Measurements from ENCODE around the gene LPCAT3.

LPCAT3 gene

GRCh38 chr12:7021956-7022355, 3.7 kb upstream of the LPCAT3 start:
- Histone ChIP-seq H3K18ac (ENCODE audit: low read length) (no peak overlapping the region), H3K4ac (ENCODE audit: low read length) (no peak overlapping the region), H2BK5ac (ENCODE audit: low read length) (no peak overlapping the region), H3K9me3 (replicated peaks in 1 of 2; ENCODE audit: control insufficient read depth in 2 of 2, insufficient read depth in 1 of 2, low read depth in 1 of 2, low read length in 2 of 2) (no peaks in the 10 kb centered on the region), H4K91ac (ENCODE audit: low read depth, low read length, poor library complexity) (no peak overlapping the region), H2BK120ac (ENCODE audit: low read depth, low read length) (no peak overlapping the region), H3K27ac (replicated peaks; ENCODE audit: low read length) (no peak overlapping the region), H3K27me3 (ENCODE audit: control insufficient read depth in 3 of 3, insufficient read depth in 3 of 3, low read depth in 1 of 3, low read length in 3 of 3) (peaks cover 0 to 6% (median 0%) of the 10 kb centered on the region in 3 experiments), H3K4me3 (ENCODE audit: low read length in 2 of 2) (no peak overlapping the region), H2AFZ (ENCODE audit: low read length) (no peak overlapping the region), H3K79me1 (ENCODE audit: low read depth, low read length) (peaks cover 5% of the 10 kb centered on the region), H2AK5ac (ENCODE audit: low read depth, low read length) (no peak overlapping the region), H2BK12ac (ENCODE audit: low read length) (no peak overlapping the region), H3K14ac (ENCODE audit: low read length) (no peak overlapping the region), H3K4me1 (ENCODE audit: control insufficient read depth in 2 of 2, insufficient read depth in 1 of 2, low read depth in 1 of 2, low read length in 2 of 2) (peaks cover 6 to 11% of the 10 kb centered on the region in 2 donors), H3K23ac (ENCODE audit: low read depth, low read length, poor library complexity) (no peak overlapping the region), H4K8ac (ENCODE audit: low read depth, low read length) (no peak overlapping the region), H3K36me3 (replicated peaks in 1 of 2; ENCODE audit: control insufficient read depth in 2 of 2, insufficient read depth in 2 of 2, low read length in 2 of 2) (no peaks in the 10 kb centered on the region), H3K4me2 (ENCODE audit: insufficient read depth, low read length, poor library complexity, severe bottlenecking) (no peak overlapping the region), H3K9ac (ENCODE audit: low read depth, low read length, poor library complexity) (no peak overlapping the region), H2BK15ac (ENCODE audit: low read length) (no peak overlapping the region)
- WGBS, 2 donors (ENCODE audit: extremely low coverage in 2 of 2, insufficient read length in 2 of 2, insufficient replicate concordance in 1 of 2): no CpG with 5 or more reads among the region's 5 CpGs
- no peak for DNase-seq (ENCODE audit: low spot score)

GRCh38 chr12:7019043-7019569, 830 bp upstream of the LPCAT3 start:
- no peak overlapping the region for H3K4ac ChIP-seq (ENCODE audit: low read length)
- no peak overlapping the region for H2BK120ac ChIP-seq (ENCODE audit: low read depth, low read length)
- no peaks in the 10 kb centered on the region for H3K9me3 ChIP-seq (replicated peaks in 1 of 2; ENCODE audit: control insufficient read depth in 2 of 2, insufficient read depth in 1 of 2, low read depth in 1 of 2, low read length in 2 of 2)
- peaks cover 5% of the 10 kb centered on the region for H3K79me1 ChIP-seq (ENCODE audit: low read depth, low read length)
- no peak overlapping the region for H4K91ac ChIP-seq (ENCODE audit: low read depth, low read length, poor library complexity)
- no peak overlapping the region for H3K9ac ChIP-seq (ENCODE audit: low read depth, low read length, poor library complexity)
- H2AFZ ChIP-seq (ENCODE audit: low read length): peak overlapping the region; percentile 97
- H3K14ac ChIP-seq (ENCODE audit: low read length): no peak overlapping the region
- H3K36me3 ChIP-seq (replicated peaks in 1 of 2; ENCODE audit: control insufficient read depth in 2 of 2, insufficient read depth in 2 of 2, low read length in 2 of 2): peaks cover 1 to 16% of the 10 kb centered on the region in 2 donors
- H3K18ac ChIP-seq (ENCODE audit: low read length): no peak overlapping the region
- no peak overlapping the region for H2BK15ac ChIP-seq (ENCODE audit: low read length)
- H2BK5ac ChIP-seq (ENCODE audit: low read length): no peak overlapping the region
- no peak overlapping the region for H2AK5ac ChIP-seq (ENCODE audit: low read depth, low read length)
- no peak overlapping the region for H3K23ac ChIP-seq (ENCODE audit: low read depth, low read length, poor library complexity)
- no peak overlapping the region for H4K8ac ChIP-seq (ENCODE audit: low read depth, low read length)
- WGBS, 2 donors (ENCODE audit: extremely low coverage in 2 of 2, insufficient read length in 2 of 2, insufficient replicate concordance in 1 of 2): no CpG with 5 or more reads among the region's 6 CpGs
- H3K4me2 ChIP-seq (ENCODE audit: insufficient read depth, low read length, poor library complexity, severe bottlenecking): no peak overlapping the region
- H3K27ac ChIP-seq (replicated peaks; ENCODE audit: low read length): peak overlapping the region; percentile 97
- DNase-seq (ENCODE audit: low spot score): no peak
- H3K4me3 ChIP-seq (ENCODE audit: low read length in 2 of 2): peak overlapping the region in 1 of 2 donors; percentile 65
- H3K4me1 ChIP-seq (ENCODE audit: control insufficient read depth in 2 of 2, insufficient read depth in 1 of 2, low read depth in 1 of 2, low read length in 2 of 2): peaks cover 6 to 11% of the 10 kb centered on the region in 2 donors
- H3K27me3 ChIP-seq (ENCODE audit: control insufficient read depth in 3 of 3, insufficient read depth in 3 of 3, low read depth in 1 of 3, low read length in 3 of 3): peaks cover 0 to 5% (median 0%) of the 10 kb centered on the region in 3 experiments
- H2BK12ac ChIP-seq (ENCODE audit: low read length): no peak overlapping the region

GRCh38 chr12:7017870-7018349, 366 bp downstream of the LPCAT3 start:
- H3K14ac ChIP-seq (ENCODE audit: low read length): peak overlapping the region; percentile 66
- WGBS, 2 donors (ENCODE audit: extremely low coverage in 2 of 2, insufficient read length in 2 of 2, insufficient replicate concordance in 1 of 2): no CpG with 5 or more reads among the region's 25 CpGs
- DNase-seq (ENCODE audit: low spot score): no peak
- no peak overlapping the region for H4K8ac ChIP-seq (ENCODE audit: low read depth, low read length)
- H2AFZ ChIP-seq (ENCODE audit: low read length): peak overlapping the region; percentile 97
- peaks cover 5% of the 10 kb centered on the region for H3K79me1 ChIP-seq (ENCODE audit: low read depth, low read length)
- peak overlapping the region; percentile 91 for H3K18ac ChIP-seq (ENCODE audit: low read length)
- H3K27me3 ChIP-seq (ENCODE audit: control insufficient read depth in 3 of 3, insufficient read depth in 3 of 3, low read depth in 1 of 3, low read length in 3 of 3): no peaks in the 10 kb centered on the region
- peak overlapping the region; percentile 16 for H2BK120ac ChIP-seq (ENCODE audit: low read depth, low read length)
- no peak overlapping the region for H3K4ac ChIP-seq (ENCODE audit: low read length)
- no peak overlapping the region for H2AK5ac ChIP-seq (ENCODE audit: low read depth, low read length)
- H3K36me3 ChIP-seq (replicated peaks in 1 of 2; ENCODE audit: control insufficient read depth in 2 of 2, insufficient read depth in 2 of 2, low read length in 2 of 2): peaks cover 3 to 25% of the 10 kb centered on the region in 2 donors
- H2BK5ac ChIP-seq (ENCODE audit: low read length): peak overlapping the region; percentile 98
- no peak overlapping the region for H4K91ac ChIP-seq (ENCODE audit: low read depth, low read length, poor library complexity)
- H3K4me2 ChIP-seq (ENCODE audit: insufficient read depth, low read length, poor library complexity, severe bottlenecking): peak overlapping the region; percentile 77
- peak overlapping the region; percentile 74 for H3K23ac ChIP-seq (ENCODE audit: low read depth, low read length, poor library complexity)
- peak overlapping the region; percentile 85 for H3K9ac ChIP-seq (ENCODE audit: low read depth, low read length, poor library complexity)
- peak overlapping the region; percentile 32 for H2BK15ac ChIP-seq (ENCODE audit: low read length)
- H3K4me3 ChIP-seq (ENCODE audit: low read length in 2 of 2): peak overlapping the region; percentile 65 to 89
- H3K9me3 ChIP-seq (replicated peaks in 1 of 2; ENCODE audit: control insufficient read depth in 2 of 2, insufficient read depth in 1 of 2, low read depth in 1 of 2, low read length in 2 of 2): no peaks in the 10 kb centered on the region
- peaks cover 6 to 11% of the 10 kb centered on the region in 2 donors for H3K4me1 ChIP-seq (ENCODE audit: control insufficient read depth in 2 of 2, insufficient read depth in 1 of 2, low read depth in 1 of 2, low read length in 2 of 2)
- H2BK12ac ChIP-seq (ENCODE audit: low read length): no peak overlapping the region
- H3K27ac ChIP-seq (replicated peaks; ENCODE audit: low read length): peak overlapping the region; percentile 97

GRCh38 chr12:7016958-7017571, 1.2 kb downstream of the LPCAT3 start:
- DNase-seq (ENCODE audit: low spot score): no peak
- Histone ChIP-seq H3K4me1 (ENCODE audit: control insufficient read depth in 2 of 2, insufficient read depth in 1 of 2, low read depth in 1 of 2, low read length in 2 of 2) (peaks cover 6 to 11% of the 10 kb centered on the region in 2 donors), H4K91ac (ENCODE audit: low read depth, low read length, poor library complexity) (no peak overlapping the region), H2BK12ac (ENCODE audit: low read length) (no peak overlapping the region), H3K36me3 (replicated peaks in 1 of 2; ENCODE audit: control insufficient read depth in 2 of 2, insufficient read depth in 2 of 2, low read length in 2 of 2) (peaks cover 4 to 34% of the 10 kb centered on the region in 2 donors), H3K18ac (ENCODE audit: low read length) (no peak overlapping the region), H2BK5ac (ENCODE audit: low read length) (no peak overlapping the region), H3K9me3 (replicated peaks in 1 of 2; ENCODE audit: control insufficient read depth in 2 of 2, insufficient read depth in 1 of 2, low read depth in 1 of 2, low read length in 2 of 2) (no peaks in the 10 kb centered on the region), H2AK5ac (ENCODE audit: low read depth, low read length) (no peak overlapping the region), H2BK15ac (ENCODE audit: low read length) (no peak overlapping the region), H2AFZ (ENCODE audit: low read length) (no peak overlapping the region), H3K23ac (ENCODE audit: low read depth, low read length, poor library complexity) (no peak overlapping the region), H3K27me3 (ENCODE audit: control insufficient read depth in 3 of 3, insufficient read depth in 3 of 3, low read depth in 1 of 3, low read length in 3 of 3) (no peaks in the 10 kb centered on the region), H4K8ac (ENCODE audit: low read depth, low read length) (no peak overlapping the region), H2BK120ac (ENCODE audit: low read depth, low read length) (no peak overlapping the region), H3K14ac (ENCODE audit: low read length) (no peak overlapping the region), H3K4me3 (ENCODE audit: low read length in 2 of 2) (peak overlapping the region in 1 of 2 donors; percentile 65), H3K4ac (ENCODE audit: low read length) (no peak overlapping the region), H3K4me2 (ENCODE audit: insufficient read depth, low read length, poor library complexity, severe bottlenecking) (peak overlapping the region; percentile 77), H3K27ac (replicated peaks; ENCODE audit: low read length) (no peak overlapping the region), H3K9ac (ENCODE audit: low read depth, low read length, poor library complexity) (no peak overlapping the region), H3K79me1 (ENCODE audit: low read depth, low read length) (peaks cover 5% of the 10 kb centered on the region)
- WGBS, 2 donors (ENCODE audit: extremely low coverage in 2 of 2, insufficient read length in 2 of 2, insufficient replicate concordance in 1 of 2): 100% methylated on average over 2 of the region's 6 CpGs; no CpG with 5 or more reads in 1 of the 2 donors
